Stimulated activated CD4-positive, alpha-beta T cell treated with anti-CD3 and anti-CD28 coated beads, Interleukin-12 subunit alpha, Interleukin-12 subunit beta, amount 100 ng/mL, for 24 hours (primary cell): ENCODE data around the gene FER1L5.

Source experiments
- DNase-seq, 2 experiments: peaks; one replicate each; pipeline ENCODE4 v3.0.0-alpha.2; 2020; ENCODE audit warnings: low read depth in 2 of 2

Gene FER1L5

GRCh38 chr2:96739633-96740428 lies 97.3 kb downstream of the FER1L5 start, which contains the start of gene LMAN2L:
LMAN2L (minus strand) TSS chr2:96740064; CDS start chr2:96740040, 24 bp downstream.
- peak; percentile 93 to 98 for DNase-seq

DNA sequence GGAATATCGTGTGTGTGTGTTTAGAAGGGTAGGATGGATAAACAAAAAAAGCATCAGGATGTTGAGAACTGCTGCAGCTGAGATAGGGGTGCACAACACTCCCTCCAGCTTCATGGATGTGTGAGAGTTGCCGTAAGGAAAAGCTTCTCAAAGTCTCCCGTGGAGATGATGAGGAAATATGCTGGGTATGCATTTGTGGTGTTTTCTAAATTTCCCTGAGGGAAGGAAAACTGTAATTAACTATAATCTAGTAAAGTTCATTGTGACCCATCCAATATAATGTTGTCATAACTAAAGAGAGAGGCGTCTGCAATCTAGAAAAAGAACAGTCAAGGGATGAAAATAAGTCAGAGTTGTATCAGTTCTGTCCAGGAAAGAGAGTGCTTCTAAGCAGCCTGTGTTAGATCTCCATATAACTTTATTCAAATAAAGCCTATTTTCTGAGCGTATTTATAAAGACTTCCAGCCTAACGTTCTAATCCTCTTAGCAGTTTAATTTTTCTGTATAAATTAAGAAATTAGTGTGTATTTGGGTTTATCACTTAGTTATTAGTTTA lies 104.6 kb downstream of the FER1L5 start:
- DNase-seq: no peak

DNA sequence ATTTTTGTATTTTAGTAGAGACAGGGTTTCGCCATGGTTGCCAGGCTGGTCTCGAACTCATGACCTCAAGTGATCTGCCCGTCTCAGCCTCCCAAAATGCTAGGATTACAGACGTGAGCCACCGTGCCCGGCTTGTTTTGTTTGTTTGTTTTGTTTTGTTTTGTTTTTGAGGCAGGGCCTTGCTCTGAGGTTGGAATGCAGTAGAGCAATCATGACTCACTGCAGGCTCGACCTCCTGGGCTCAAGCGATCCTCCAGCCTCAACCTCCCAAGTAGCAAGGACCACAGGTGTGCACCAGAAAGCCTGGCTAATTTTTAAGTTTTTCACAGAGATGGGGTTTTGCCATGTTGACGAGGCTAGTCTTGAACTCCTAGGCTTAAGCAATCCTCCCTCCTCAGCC lies 109.2 kb downstream of the FER1L5 start:
- no peak for DNase-seq

DNA sequence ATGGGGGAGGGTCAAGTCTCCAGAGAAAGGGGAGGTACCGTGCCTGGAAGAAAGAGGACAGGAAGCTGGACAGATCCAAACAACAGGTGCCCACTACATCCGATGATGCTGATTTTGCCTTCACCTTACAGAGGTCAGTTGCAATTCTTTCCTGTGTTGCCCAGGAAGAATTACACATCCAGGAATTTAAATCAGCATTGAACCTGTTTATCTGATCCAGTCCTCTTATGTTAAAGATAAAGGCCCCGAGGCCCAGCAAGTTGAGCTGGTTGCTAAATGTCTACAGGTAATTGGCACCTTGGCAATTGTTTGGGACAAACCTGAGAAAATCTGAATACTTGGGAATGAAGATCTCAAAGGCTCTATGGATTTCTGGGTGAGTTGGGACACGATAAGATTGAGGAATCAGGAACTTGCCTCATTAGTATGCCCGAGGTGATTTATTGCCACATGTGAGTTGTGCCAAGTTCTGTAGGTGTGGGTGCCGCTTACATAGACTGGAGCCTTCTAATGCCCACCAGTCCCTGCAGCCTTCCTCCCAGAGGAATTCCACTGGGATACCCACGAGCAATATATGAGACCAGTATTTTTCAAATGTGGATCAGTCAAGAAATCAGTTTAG lies 111.2 kb downstream of the FER1L5 start:
- DNase-seq: no peak

DNA sequence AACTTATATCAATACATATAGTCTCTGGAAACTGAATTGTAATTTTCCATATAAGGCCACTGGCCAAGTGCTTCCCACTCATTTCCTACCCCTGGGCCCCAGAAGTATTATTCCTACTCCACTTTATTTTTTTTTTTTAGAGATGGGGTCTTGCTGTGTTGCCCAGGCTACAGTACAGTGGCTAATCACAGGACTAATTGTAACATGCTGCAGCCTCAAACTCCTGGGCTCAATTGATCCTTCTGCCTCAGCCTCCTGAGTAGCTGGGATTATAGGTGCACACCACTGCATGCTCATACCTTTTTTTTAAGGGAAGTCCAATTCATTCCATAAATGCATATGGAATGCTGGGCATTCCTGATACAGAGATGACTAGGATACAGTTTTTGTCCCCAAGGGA lies 111.8 kb downstream of the FER1L5 start:
- no peak for DNase-seq
